GM08714 (cell line): ENCODE measurements around the gene SYNGAP1.
"Not testable (repeated sequence)": the region's sequence is repeated elsewhere in the genome, so short reads cannot be mapped to it uniquely, and the experiment has no call there.

Experiments
- H3K4me3 ChIP-seq: fragments of 200-500 bp; sonication (Bioruptor generic); 2 replicates; pipeline ENCODE4 v1.5.1; 2014; ENCODE audit warnings: mild to moderate bottlenecking, low read length, inconsistent platforms
- ZNF274 ChIP-seq: IDR thresholded peaks from 2 replicates; pipeline ENCODE4 v1.6.1; 2012; ENCODE audit warnings: mild to moderate bottlenecking, low read depth, low read length

The SYNGAP1 gene

GRCh38 chr6:33419580-33420490, at the start of gene SYNGAP1:
Gene SYNGAP1 (plus strand): TSS chr6:33420065. CDS start chr6:33420265, 200 bp downstream.
- no peak within 1 kb of the TSS; the same call in 1 of the 2 replicates for H3K4me3 ChIP-seq
- TF ChIP-seq ZNF274: no peak

GRCh38 chr6:33371901-33372300, 48.0 kb upstream of the SYNGAP1 start:
- H3K4me3 ChIP-seq: not testable (repeated sequence)

GRCh38 chr6:33372526-33373123, 47.2 kb upstream of the SYNGAP1 start:
- no peak for TF ChIP-seq ZNF274
- no peak overlapping the region for H3K4me3 ChIP-seq

DNA sequence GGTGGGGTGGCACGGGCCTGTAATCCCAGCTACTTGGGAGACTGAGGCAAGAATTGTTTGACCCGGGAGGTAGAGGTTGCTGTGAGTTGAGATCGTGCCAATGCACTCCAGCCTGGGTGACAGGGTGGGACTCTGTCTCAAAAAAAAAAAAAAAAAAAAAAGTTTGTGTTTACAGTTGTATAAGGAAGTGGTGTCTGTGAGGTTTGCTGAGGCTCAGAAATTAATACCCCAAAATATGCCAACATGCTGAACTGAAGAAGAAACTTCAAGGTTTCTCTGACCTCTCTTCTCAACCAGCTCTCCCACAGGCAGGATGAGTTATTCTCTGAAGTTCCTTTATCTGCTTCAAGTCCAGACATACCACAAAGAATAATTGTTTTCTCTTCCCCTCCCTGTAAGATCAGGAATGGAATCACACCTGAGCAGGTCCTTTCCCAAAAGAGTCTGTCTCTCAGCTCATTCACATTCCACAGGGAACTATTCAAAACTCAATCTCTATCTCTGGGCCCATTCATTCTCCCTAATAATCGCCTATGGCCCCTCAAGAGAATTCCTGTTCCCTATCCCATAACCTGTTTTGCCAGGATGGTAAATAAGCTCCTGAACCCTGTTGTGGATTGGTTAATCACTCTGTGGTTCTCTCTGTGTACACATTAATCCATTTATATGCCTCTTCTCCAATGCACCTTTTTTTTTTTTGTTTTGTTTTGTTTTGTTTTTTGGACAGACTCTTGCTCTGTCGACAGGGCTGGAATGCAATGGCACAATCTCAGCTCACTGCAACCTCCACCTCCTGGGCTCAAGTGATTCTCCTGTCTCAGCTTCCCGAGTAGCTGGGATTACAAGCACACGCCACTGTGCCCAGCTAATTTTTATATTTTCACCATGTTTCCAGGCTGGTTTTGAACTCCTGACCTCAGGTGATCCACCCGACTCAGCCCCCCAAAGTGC, 45.6 kb upstream of the SYNGAP1 start:
- TF ChIP-seq ZNF274: no peak

GRCh38 chr6:33375143-33375671, 44.7 kb upstream of the SYNGAP1 start:
- H3K4me3 ChIP-seq: no peak overlapping the region
- TF ChIP-seq ZNF274: no peak

More for the DNA sequence above, 45.6 kb upstream of the SYNGAP1 start:
- no peak overlapping the region for H3K4me3 ChIP-seq

DNA sequence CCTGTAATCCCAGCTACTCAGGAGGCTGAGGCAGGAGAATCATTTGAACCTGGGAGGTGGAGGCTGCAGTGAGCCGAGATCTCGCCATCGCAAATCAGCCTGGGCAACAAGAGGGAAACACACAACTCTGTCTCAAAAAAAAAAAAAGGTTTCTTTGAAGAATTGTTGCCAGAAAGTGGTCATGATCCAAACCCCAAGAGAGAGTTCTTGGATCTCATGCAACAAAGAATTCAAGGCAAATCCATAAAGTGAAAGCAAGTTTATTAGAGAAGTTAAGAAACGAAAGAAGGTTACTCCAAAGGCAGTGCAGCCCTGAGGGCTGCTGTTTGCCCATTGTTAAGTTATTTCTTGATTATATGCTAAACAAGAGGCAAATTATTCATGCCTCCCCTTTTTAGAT, 42.7 kb upstream of the SYNGAP1 start:
- H3K4me3 ChIP-seq: no peak overlapping the region
- no peak for TF ChIP-seq ZNF274

- not testable (repeated sequence) for H3K4me3 ChIP-seq
Observed at GRCh38 chr6:33379184-33379583, 40.7 kb upstream of the SYNGAP1 start.

GRCh38 chr6:33380272-33380981, 39.4 kb upstream of the SYNGAP1 start:
- H3K4me3 ChIP-seq: no peak overlapping the region
- TF ChIP-seq ZNF274: no peak

- TF ChIP-seq ZNF274: no peak
- no peak overlapping the region for H3K4me3 ChIP-seq
Observed at GRCh38 chr6:33383427-33384185, 36.3 kb upstream of the SYNGAP1 start.

GRCh38 chr6:33384581-33385020, 35.3 kb upstream of the SYNGAP1 start:
- no peak overlapping the region for H3K4me3 ChIP-seq
- no peak for TF ChIP-seq ZNF274

DNA sequence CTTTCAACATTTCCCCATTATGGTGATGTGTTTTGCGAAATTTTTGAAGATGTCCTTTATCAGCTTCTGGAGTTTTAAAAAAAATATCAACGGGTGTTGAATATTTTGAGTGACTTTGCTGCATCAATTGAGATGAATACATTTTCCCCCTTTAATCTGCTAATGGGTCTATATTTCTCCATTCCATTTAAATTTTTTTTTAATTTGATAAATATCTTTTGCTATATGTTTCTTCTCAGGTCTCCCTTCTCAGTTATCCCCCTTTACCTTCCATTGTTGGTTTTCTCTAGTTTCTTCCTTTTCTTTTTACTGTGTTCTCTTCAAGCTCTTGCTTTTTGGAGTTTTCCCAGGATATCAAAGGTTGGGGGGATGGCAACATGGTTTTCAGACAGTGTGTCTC, 29.7 kb upstream of the SYNGAP1 start:
- H3K4me3 ChIP-seq: no peak overlapping the region
- no peak for TF ChIP-seq ZNF274

- TF ChIP-seq ZNF274: no peak
- peak overlapping the region; percentile 27; the same call in 1 of the 2 replicates for H3K4me3 ChIP-seq
Observed at GRCh38 chr6:33390767-33391277, 29.0 kb upstream of the SYNGAP1 start.
